ENCODE data around the gene JPH3. TPM values are rescaled to one million over a fixed set of nuclear protein-coding genes. Genes with fewer than 3 reads are reported as not detected.

The JPH3 gene
- total RNA-seq, 2 experiments from 2014 or later = 0.08 to 0.10 TPM

- DNase-seq = no peak
- Mint-ChIP-seq H3K4me3 (no peak overlapping the region), H3K4me1 (peaks cover 10% of the 10 kb centered on the region), H3K9me3 (no peaks in the 10 kb centered on the region), H3K27ac (no peak overlapping the region), H3K27me3 (no peaks in the 10 kb centered on the region), H3K36me3 (peaks cover 20% of the 10 kb centered on the region)
Observed at GRCh38 chr16:87735270-87736007, 133.1 kb downstream of the JPH3 start.

GRCh38 chr16:87736008-87736382 is 133.7 kb downstream of the JPH3 start:
- no peaks in the 10 kb centered on the region for H3K27me3 Mint-ChIP-seq
- H3K4me3 Mint-ChIP-seq = no peak overlapping the region
- no peak overlapping the region for H3K27ac Mint-ChIP-seq
- H3K9me3 Mint-ChIP-seq = no peaks in the 10 kb centered on the region
- H3K4me1 Mint-ChIP-seq = peaks cover 10% of the 10 kb centered on the region
- DNase-seq = no peak
- peaks cover 22% of the 10 kb centered on the region for H3K36me3 Mint-ChIP-seq

GRCh38 chr16:87739801-87740200 is 137.5 kb downstream of the JPH3 start:
- Mint-ChIP-seq H3K27me3 (no peaks in the 10 kb centered on the region), H3K4me3 (no peak overlapping the region), H3K9me3 (no peaks in the 10 kb centered on the region), H3K4me1 (peaks cover 14% of the 10 kb centered on the region), H3K36me3 (peaks cover 23% of the 10 kb centered on the region), H3K27ac (no peak overlapping the region)
- no peak for DNase-seq

GRCh38 chr16:87740441-87740840 is 138.1 kb downstream of the JPH3 start:
- Mint-ChIP-seq H3K27me3 (no peaks in the 10 kb centered on the region), H3K4me3 (no peak overlapping the region), H3K36me3 (peaks cover 23% of the 10 kb centered on the region), H3K9me3 (no peaks in the 10 kb centered on the region), H3K27ac (no peak overlapping the region), H3K4me1 (peaks cover 14% of the 10 kb centered on the region)
- DNase-seq = no peak

GRCh38 chr16:87740909-87741424 is 138.7 kb downstream of the JPH3 start:
- H3K27ac Mint-ChIP-seq = no peak overlapping the region

GRCh38 chr16:87741700-87742415 is 139.6 kb downstream of the JPH3 start:
- no peak for DNase-seq
- H3K9me3 Mint-ChIP-seq = no peaks in the 10 kb centered on the region
- peak overlapping the region; percentile 9 for H3K27ac Mint-ChIP-seq
- H3K36me3 Mint-ChIP-seq = peaks cover 19% of the 10 kb centered on the region
- no peaks in the 10 kb centered on the region for H3K27me3 Mint-ChIP-seq
- peaks cover 10% of the 10 kb centered on the region for H3K4me1 Mint-ChIP-seq
- no peak overlapping the region for H3K4me3 Mint-ChIP-seq

More at GRCh38 chr16:87740909-87741424, 138.7 kb downstream of the JPH3 start:
- no peak for DNase-seq
- Mint-ChIP-seq H3K9me3 (no peaks in the 10 kb centered on the region), H3K4me3 (no peak overlapping the region), H3K36me3 (peaks cover 21% of the 10 kb centered on the region), H3K27me3 (no peaks in the 10 kb centered on the region), H3K4me1 (peaks cover 13% of the 10 kb centered on the region)

- peaks cover 10% of the 10 kb centered on the region for H3K4me1 Mint-ChIP-seq
- no peaks in the 10 kb centered on the region for H3K27me3 Mint-ChIP-seq
- H3K4me3 Mint-ChIP-seq = no peak overlapping the region
- peaks cover 17% of the 10 kb centered on the region for H3K36me3 Mint-ChIP-seq
- DNase-seq = no peak
- no peak overlapping the region for H3K27ac Mint-ChIP-seq
- H3K9me3 Mint-ChIP-seq = no peaks in the 10 kb centered on the region
Observed at GRCh38 chr16:87742781-87743490, 140.6 kb downstream of the JPH3 start.

GRCh38 chr16:87744750-87745514 is 142.6 kb downstream of the JPH3 start:
- DNase-seq = no peak
- Mint-ChIP-seq H3K27me3 (no peaks in the 10 kb centered on the region), H3K36me3 (peaks cover 20% of the 10 kb centered on the region), H3K4me1 (peaks cover 13% of the 10 kb centered on the region), H3K27ac (no peak overlapping the region), H3K9me3 (no peaks in the 10 kb centered on the region), H3K4me3 (no peak overlapping the region)

GRCh38 chr16:87746178-87746577 is 143.9 kb downstream of the JPH3 start:
- Mint-ChIP-seq H3K36me3 (peaks cover 20% of the 10 kb centered on the region), H3K4me1 (peaks cover 13% of the 10 kb centered on the region), H3K27ac (peak overlapping the region; percentile 47), H3K27me3 (no peaks in the 10 kb centered on the region), H3K9me3 (no peaks in the 10 kb centered on the region), H3K4me3 (no peak overlapping the region)
- DNase-seq = no peak

Other genes with a start within 250 kb of the JPH3 start
- 10 to 100 TPM; 35.6 to 38.3 TPM for gene FBXO31, start 218.7 kb upstream of the JPH3 start, total RNA-seq
- gene MAP1LC3B, start 210.2 kb upstream of the JPH3 start, total RNA-seq = 10 to 100 TPM; 55.6 to 57.0 TPM
- 1 to 10 TPM; 5.5 to 5.7 TPM for gene ZCCHC14, start 109.5 kb upstream of the JPH3 start, total RNA-seq
- 10 to 100 TPM; 75.7 to 77.5 TPM for gene KLHDC4, start 163.5 kb downstream of the JPH3 start, total RNA-seq

All from activated naive CD8-positive, alpha-beta T cell treated with anti-CD3 and anti-CD28 coated beads for 36 hours (primary cell).